PFSK-1 (cell line): ENCODE measurements around the gene PELI2.

Experiments
- FOXP2 ChIP-seq: optimal IDR thresholded peaks from 2 replicates; pipeline ENCODE3; 2011; ENCODE audit warnings: borderline replicate concordance, control low read depth, inconsistent platforms; ENCODE audit not compliant: insufficient read depth; ENCODE audit errors: extremely low read length, extremely low read depth
- POLR2AphosphoS5 ChIP-seq: IDR thresholded peaks from 2 replicates; pipeline ENCODE4 v1.6.1; 2012; ENCODE audit warnings: low read depth, mild to moderate bottlenecking, control low read depth, low read length, moderate library complexity
- SIN3A ChIP-seq: IDR thresholded peaks from 2 replicates; pipeline ENCODE4 v1.6.1; 2012; ENCODE audit warnings: mild to moderate bottlenecking, low read length, moderate library complexity, borderline replicate concordance; ENCODE audit not compliant: insufficient read depth
- TAF1 ChIP-seq: IDR thresholded peaks from 2 replicates; pipeline ENCODE4 v1.6.1; 2012; ENCODE audit warnings: low read length, control low read depth, borderline replicate concordance; ENCODE audit not compliant: insufficient read depth
- TF ChIP-seq, protein P1 (sequence below), 2 experiments: IDR thresholded peaks; 2 replicates each; pipeline versions ENCODE4 v1.6.1 to v1.8.0; 2011 to 2012; ENCODE audit warnings: low read depth in 2 of 2, low read length in 2 of 2, control low read depth in 1 of 2, inconsistent platforms in 1 of 2, mild to moderate bottlenecking in 1 of 2, moderate library complexity in 1 of 2; ENCODE audit not compliant: insufficient read depth in 1 of 2

Gene PELI2

DNA sequence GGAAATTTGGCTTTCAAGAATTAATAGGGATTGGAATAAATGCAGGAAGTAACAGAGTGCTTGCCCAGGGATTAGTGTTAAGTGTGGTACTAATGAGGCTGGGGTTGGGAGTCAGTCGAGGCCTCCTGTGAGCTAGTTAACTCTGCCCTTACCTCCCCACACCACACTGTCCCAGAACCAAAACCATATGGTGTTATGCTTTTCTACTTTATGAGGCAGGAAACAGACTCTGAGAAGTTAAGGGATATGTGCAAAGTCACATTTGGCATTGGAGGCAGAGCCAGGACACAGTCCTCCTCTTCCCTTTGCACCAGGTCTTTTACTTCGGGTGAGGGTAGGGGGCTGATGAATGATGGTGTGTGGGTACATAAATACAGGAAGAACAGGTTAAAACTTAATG is 41.9 kb downstream of the PELI2 start:
- TF ChIP-seq, protein P1, sequence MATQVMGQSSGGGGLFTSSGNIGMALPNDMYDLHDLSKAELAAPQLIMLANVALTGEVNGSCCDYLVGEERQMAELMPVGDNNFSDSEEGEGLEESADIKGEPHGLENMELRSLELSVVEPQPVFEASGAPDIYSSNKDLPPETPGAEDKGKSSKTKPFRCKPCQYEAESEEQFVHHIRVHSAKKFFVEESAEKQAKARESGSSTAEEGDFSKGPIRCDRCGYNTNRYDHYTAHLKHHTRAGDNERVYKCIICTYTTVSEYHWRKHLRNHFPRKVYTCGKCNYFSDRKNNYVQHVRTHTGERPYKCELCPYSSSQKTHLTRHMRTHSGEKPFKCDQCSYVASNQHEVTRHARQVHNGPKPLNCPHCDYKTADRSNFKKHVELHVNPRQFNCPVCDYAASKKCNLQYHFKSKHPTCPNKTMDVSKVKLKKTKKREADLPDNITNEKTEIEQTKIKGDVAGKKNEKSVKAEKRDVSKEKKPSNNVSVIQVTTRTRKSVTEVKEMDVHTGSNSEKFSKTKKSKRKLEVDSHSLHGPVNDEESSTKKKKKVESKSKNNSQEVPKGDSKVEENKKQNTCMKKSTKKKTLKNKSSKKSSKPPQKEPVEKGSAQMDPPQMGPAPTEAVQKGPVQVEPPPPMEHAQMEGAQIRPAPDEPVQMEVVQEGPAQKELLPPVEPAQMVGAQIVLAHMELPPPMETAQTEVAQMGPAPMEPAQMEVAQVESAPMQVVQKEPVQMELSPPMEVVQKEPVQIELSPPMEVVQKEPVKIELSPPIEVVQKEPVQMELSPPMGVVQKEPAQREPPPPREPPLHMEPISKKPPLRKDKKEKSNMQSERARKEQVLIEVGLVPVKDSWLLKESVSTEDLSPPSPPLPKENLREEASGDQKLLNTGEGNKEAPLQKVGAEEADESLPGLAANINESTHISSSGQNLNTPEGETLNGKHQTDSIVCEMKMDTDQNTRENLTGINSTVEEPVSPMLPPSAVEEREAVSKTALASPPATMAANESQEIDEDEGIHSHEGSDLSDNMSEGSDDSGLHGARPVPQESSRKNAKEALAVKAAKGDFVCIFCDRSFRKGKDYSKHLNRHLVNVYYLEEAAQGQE (IDR thresholded peaks at IDR 0.05; ENCODE audit: insufficient read depth in 1 of 2, low read depth in 2 of 2, low read length in 2 of 2) = no peak

DNA sequence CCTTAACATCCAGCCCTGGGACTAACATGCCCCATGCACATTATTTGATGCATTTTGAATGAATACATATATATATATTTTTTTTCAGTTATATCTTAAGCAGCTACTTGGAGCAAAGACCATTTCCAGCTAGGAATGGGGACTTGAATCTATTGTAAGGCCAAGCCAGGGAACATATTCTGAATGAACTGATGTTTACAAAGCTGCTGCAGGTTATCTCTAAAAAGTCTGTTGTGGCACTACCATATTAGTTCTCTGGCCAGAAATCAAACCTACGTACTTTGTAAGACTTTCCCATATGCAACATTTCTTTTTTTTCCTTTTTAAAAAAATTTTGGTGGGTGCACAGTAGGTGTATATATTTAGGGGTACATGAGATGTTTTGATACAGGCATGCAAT is 43.4 kb downstream of the PELI2 start:
- TF ChIP-seq, protein P1 (IDR thresholded peaks at IDR 0.05; ENCODE audit: insufficient read depth in 1 of 2, low read depth in 2 of 2, low read length in 2 of 2) = no peak
- no peak for TF ChIP-seq POLR2AphosphoS5

DNA sequence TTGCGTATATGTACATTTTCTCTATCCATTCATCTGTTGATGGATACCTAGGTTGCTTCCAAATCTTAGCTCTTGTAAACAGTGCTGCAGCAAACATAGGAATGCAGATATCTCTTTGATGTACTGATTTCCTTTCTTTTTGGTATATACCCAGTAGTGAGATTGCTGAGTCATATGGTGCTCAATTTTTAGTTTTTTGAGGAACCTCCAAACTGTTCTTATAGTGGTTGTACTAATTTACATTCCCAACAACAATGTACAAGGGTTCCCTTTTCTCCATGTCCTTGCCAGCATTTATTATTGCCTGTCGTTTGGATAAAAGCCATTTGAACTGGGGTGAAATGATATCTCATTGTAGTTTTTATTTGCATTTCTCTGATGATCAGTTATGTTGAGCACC is 44.3 kb downstream of the PELI2 start:
- no peak for TF ChIP-seq TAF1
- TF ChIP-seq POLR2AphosphoS5 = no peak
- TF ChIP-seq, protein P1 (IDR thresholded peaks at IDR 0.05; ENCODE audit: insufficient read depth in 1 of 2, low read depth in 2 of 2, low read length in 2 of 2) = no peak
- TF ChIP-seq FOXP2 = no peak
- TF ChIP-seq SIN3A = no peak

DNA sequence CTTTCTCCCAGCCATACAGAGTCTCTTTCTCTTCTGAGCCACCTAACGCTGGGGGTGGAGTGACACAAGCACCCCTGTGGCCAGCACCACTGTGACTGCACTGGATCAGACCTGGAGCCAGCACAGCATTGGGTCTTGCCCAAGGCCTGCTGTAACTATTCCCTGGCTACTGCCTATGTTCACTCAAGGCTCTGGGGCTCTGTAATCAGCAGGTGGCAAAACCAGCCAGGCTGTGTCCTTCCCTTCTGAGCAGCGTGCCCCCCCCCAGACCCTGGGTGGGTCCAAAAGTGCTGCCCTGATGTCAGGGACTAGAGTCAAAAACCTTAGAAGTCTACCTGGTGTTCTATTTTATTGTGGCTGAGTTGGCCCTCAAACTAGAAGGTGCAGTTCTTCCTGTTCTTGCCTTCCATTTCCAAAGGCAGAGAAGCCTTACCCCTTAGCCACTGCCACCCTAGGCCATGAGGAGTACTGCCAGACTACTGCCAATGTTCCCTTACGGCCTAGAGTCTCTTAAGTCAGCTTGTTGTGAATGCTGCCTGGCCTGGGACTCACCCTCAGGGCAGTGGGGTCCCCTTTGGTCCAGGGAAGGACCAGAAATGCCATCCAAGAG is 49.9 kb downstream of the PELI2 start:
- no peak for TF ChIP-seq POLR2AphosphoS5
- TF ChIP-seq SIN3A = no peak
- TF ChIP-seq TAF1 = no peak
- no peak for TF ChIP-seq FOXP2
- TF ChIP-seq, protein P1 (IDR thresholded peaks at IDR 0.05; ENCODE audit: insufficient read depth in 1 of 2, low read depth in 2 of 2, low read length in 2 of 2) = no peak

DNA sequence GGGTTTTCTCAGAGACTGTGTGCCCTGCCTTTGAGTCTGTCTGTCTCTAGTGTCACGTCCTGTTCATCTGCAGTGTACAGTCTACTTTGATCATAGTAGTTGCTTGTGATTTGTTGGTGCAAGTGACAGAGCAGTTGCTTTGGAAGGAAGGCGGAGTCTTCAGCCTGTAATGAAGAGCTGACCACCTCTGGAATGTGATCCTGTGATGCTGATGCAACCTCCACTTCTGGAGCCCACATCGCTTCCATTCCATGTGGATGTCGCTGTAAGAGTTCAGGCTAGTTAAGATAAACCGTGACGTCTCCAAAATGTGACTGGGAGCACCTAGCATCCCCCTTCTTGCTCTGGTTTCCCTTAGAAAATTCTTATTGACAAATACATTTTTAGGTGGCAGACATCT is 51.8 kb downstream of the PELI2 start:
- TF ChIP-seq POLR2AphosphoS5 (no peak), SIN3A (no peak), TAF1 (no peak), FOXP2 (no peak)
- TF ChIP-seq, protein P1 (IDR thresholded peaks at IDR 0.05; ENCODE audit: insufficient read depth in 1 of 2, low read depth in 2 of 2, low read length in 2 of 2) = no peak
